Stimulated activated CD8-positive, alpha-beta memory T cell treated with anti-CD3 and anti-CD28 coated beads, Interleukin-4, amount 100 ng/mL, for 4 hours (primary cell): ENCODE data around the gene ZNF611.
"Not testable (repeated sequence)": the region's sequence is repeated elsewhere in the genome, so short reads cannot be mapped to it uniquely, and the experiment has no call there.

Experiments
- DNase-seq, 2 donors: peaks; one replicate each; pipeline ENCODE4 v3.0.0-alpha.2; 2020; ENCODE audit warnings: low read depth in 2 of 2, low spot score in 1 of 2

The ZNF611 gene

GRCh38 chr19:52687684-52688083, 47.2 kb downstream of the ZNF611 start:
- DNase-seq, result no peak

- DNase-seq, result no peak
These were observed 49.0 kb downstream of the ZNF611 start for GRCh38 chr19:52685811-52686210.

GRCh38 chr19:52681216-52681615, 53.6 kb downstream of the ZNF611 start:
- DNase-seq, result not testable (repeated sequence)

GRCh38 chr19:52679598-52679997, 55.2 kb downstream of the ZNF611 start:
- no peak for DNase-seq

GRCh38 chr19:52675239-52675638, 59.6 kb downstream of the ZNF611 start:
- DNase-seq, result not testable (repeated sequence)

GRCh38 chr19:52673014-52673413, 61.8 kb downstream of the ZNF611 start:
- DNase-seq, result no peak

GRCh38 chr19:52670046-52670445, 64.8 kb downstream of the ZNF611 start:
- no peak for DNase-seq

- DNase-seq, result no peak
These were observed 65.3 kb downstream of the ZNF611 start for GRCh38 chr19:52669586-52669985.

GRCh38 chr19:52667972-52668371, 66.9 kb downstream of the ZNF611 start:
- no peak for DNase-seq

- no peak for DNase-seq
These were observed 68.3 kb downstream of the ZNF611 start for GRCh38 chr19:52666506-52666905.

GRCh38 chr19:52665529-52665928, 69.3 kb downstream of the ZNF611 start:
- no peak for DNase-seq

- DNase-seq, result no peak
These were observed 69.8 kb downstream of the ZNF611 start for GRCh38 chr19:52665027-52665426.

GRCh38 chr19:52664461-52664860, 70.4 kb downstream of the ZNF611 start:
- no peak for DNase-seq

GRCh38 chr19:52662631-52663030, 72.2 kb downstream of the ZNF611 start:
- no peak for DNase-seq

- DNase-seq, result no peak
These were observed 73.9 kb downstream of the ZNF611 start for GRCh38 chr19:52660981-52661380.

- no peak for DNase-seq
These were observed 75.8 kb downstream of the ZNF611 start for GRCh38 chr19:52659013-52659412.

- DNase-seq, result no peak
These were observed 76.2 kb downstream of the ZNF611 start for GRCh38 chr19:52658595-52658994.

- no peak for DNase-seq
These were observed 81.7 kb downstream of the ZNF611 start for GRCh38 chr19:52653161-52653560.
